HG02943 (cell line): ENCODE measurements around the gene MAGEA9B.
"Not testable (repeated sequence)": the region's sequence is repeated elsewhere in the genome, so short reads cannot be mapped to it uniquely, and the experiment has no call there.

ENCODE experiments used
- ATAC-seq: cut with Tn5 transposase; IDR thresholded peaks from one replicate; pipeline ENCODE4 v1.9.1; 2021; ENCODE audit warnings: mild to moderate bottlenecking, low read depth, moderate library complexity; ENCODE audit not compliant: unreplicated experiment

The MAGEA9B gene

GRCh38 chrX:149587359-149587758 lies at the start of gene MAGEA9B:
Gene MAGEA9B (minus strand): TSS chrX:149587459. CDS start chrX:149583179, 4,280 bp downstream.
- not testable (repeated sequence) for ATAC-seq

- no peak for ATAC-seq
These were observed 46.3 kb upstream of the MAGEA9B start for GRCh38 chrX:149633511-149633910.

GRCh38 chrX:149631234-149632165 lies 44.2 kb upstream of the MAGEA9B start, which contains the start of gene TMEM185A:
Gene TMEM185A (minus strand): TSS chrX:149631792. CDS start chrX:149631580, 212 bp downstream.
- peak; percentile 83 for ATAC-seq

GRCh38 chrX:149630681-149631233 lies 43.5 kb upstream of the MAGEA9B start:
- ATAC-seq = no peak

GRCh38 chrX:149629730-149630387 lies 42.6 kb upstream of the MAGEA9B start:
- ATAC-seq = no peak

- no peak for ATAC-seq
These were observed 41.5 kb upstream of the MAGEA9B start for GRCh38 chrX:149628768-149629167.

- ATAC-seq = no peak
These were observed 41.0 kb upstream of the MAGEA9B start for GRCh38 chrX:149628280-149628679.

GRCh38 chrX:149626829-149627228 lies 39.6 kb upstream of the MAGEA9B start:
- ATAC-seq = not testable (repeated sequence)

GRCh38 chrX:149619662-149620061 lies 32.4 kb upstream of the MAGEA9B start:
- not testable (repeated sequence) for ATAC-seq

- no peak for ATAC-seq
These were observed 31.6 kb upstream of the MAGEA9B start for GRCh38 chrX:149618871-149619270.

- ATAC-seq = no peak
These were observed 24.4 kb upstream of the MAGEA9B start for GRCh38 chrX:149611623-149612175.

GRCh38 chrX:149610511-149610910 lies 23.3 kb upstream of the MAGEA9B start:
- no peak for ATAC-seq

- ATAC-seq = no peak
These were observed 20.4 kb upstream of the MAGEA9B start for GRCh38 chrX:149607699-149608098.

GRCh38 chrX:149605248-149605885 lies 18.1 kb upstream of the MAGEA9B start:
- not testable (repeated sequence) for ATAC-seq

- ATAC-seq = not testable (repeated sequence)
These were observed 11.3 kb upstream of the MAGEA9B start for GRCh38 chrX:149598603-149599002.

- not testable (repeated sequence) for ATAC-seq
These were observed 8.7 kb upstream of the MAGEA9B start for GRCh38 chrX:149595943-149596342.

- ATAC-seq = not testable (repeated sequence)
These were observed 8.0 kb upstream of the MAGEA9B start, which contains the start of gene HSFX2 for GRCh38 chrX:149595214-149595613. Gene HSFX2 (minus strand): TSS chrX:149595314. CDS start chrX:149594700, 614 bp downstream.

- not testable (repeated sequence) for ATAC-seq
These were observed 3.7 kb upstream of the MAGEA9B start for GRCh38 chrX:149590993-149591392.

- ATAC-seq = not testable (repeated sequence)
These were observed 1.6 kb downstream of the MAGEA9B start for GRCh38 chrX:149585631-149586030.

GRCh38 chrX:149573456-149573855 lies 13.8 kb downstream of the MAGEA9B start:
- peak; percentile 100 for ATAC-seq
